Effector CD4-positive, alpha-beta T cell (primary cell): ENCODE data around the gene ABTB2.

Source experiments
- DNase-seq: peaks from one replicate; pipeline ENCODE4 v3.0.0-alpha.2; 2020

The ABTB2 gene

DNA sequence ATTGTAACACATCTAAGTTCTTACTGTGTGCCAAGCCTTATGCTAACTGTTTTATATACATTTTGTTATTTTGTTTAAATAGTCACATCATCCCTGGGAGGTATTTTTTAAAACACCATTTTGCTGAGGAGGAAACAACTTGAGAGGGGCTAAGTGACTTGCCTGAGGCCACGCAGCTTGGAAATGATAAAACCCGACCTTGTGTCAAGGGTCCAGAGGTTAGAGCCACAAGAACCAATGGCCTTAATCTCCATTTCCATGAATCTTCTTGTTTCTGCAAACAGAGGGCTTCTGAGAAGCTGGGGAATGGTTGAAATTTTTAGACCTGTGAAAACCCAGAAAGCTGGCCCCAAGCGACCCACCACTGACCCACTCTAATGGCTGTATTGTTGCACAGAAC lies 16.7 kb downstream of the ABTB2 start:
- no peak for DNase-seq

DNA sequence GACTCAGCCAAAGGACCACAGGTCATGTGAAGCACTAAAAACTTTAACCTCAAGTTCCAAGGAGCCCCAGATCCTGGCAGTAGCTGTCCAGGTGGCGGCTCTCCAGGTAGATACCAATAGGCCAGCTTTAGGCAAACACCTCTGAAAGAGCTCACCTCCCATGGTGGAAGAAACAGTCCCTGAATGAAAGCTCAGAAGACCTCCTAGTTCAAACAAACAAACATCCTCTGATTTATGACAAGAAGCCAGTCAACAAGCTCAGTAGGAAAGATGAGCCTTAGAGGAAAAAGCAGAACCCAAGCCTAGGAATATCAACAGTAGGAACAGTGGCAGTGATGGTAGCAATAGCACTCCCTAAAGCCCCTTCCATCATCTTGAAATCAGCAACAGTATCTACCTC lies 17.2 kb downstream of the ABTB2 start:
- DNase-seq: no peak

- no peak for DNase-seq
These were observed 18.4 kb downstream of the ABTB2 start for GRCh38 chr11:34339149-34340064.

DNA sequence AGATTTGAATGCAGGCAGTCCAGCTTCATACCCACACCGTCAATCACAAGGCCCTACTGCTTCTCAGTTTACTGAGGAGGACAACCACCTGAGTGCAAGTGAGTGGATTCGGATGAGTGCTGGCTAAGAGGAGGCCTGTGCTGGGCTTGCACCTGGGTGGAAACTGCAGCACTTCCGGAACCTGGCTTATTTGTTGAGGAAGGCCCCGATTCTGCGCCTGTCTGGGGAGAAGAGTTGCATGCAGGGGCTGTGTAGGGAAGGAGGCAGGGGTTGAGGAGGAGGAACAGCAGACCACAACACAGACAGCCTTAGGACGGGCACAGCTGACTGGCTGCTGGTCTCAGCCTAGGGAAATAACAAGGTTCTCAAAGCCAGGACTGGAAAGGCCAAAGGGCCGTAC lies 20.8 kb downstream of the ABTB2 start:
- no peak for DNase-seq

- DNase-seq: no peak
These were observed 22.0 kb downstream of the ABTB2 start for GRCh38 chr11:34335801-34336200.

DNA sequence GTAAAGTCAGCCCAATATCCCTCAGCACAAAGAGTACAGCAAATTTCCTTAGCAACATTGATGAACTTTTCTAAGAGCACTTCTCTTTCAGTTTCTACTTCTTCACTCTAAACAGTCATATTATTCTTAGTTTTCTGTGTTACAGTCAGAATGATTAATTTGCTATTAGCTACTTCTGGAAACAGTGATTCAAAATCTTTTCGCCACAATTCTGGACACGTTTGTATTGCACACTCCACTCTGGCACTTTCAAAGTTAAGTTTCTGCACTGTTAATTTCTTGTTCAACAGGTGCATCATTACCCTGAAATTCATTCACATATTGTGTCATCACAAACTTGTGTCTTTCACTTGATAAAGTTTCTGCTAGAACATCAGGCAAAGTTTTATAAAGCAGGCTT lies 22.5 kb downstream of the ABTB2 start:
- DNase-seq: no peak

GRCh38 chr11:34333787-34334186 lies 24.0 kb downstream of the ABTB2 start:
- no peak for DNase-seq

DNA sequence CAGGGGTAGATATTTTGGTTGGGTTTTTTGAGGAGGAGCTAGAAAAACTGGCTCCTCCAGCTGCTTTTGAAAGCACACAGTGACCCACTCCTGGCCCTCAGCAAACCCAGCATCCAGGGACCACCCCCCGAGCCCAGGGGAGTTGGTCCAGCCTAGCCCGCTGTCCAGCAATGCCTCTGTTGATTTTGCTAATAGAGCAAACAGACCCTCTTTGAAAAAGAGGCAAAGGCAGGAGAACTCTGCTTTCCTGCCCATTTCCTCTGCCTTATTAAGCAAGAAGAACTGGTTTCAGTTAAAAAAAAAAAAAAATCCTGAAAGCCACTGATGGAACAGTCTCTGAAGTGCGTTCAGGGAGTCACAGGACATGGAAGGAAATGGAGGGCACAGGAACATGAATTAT lies 25.3 kb downstream of the ABTB2 start:
- DNase-seq: no peak

- DNase-seq: no peak
These were observed 26.1 kb downstream of the ABTB2 start for GRCh38 chr11:34331736-34332135.

- DNase-seq: no peak
These were observed 26.5 kb downstream of the ABTB2 start for GRCh38 chr11:34331329-34331728.

DNA sequence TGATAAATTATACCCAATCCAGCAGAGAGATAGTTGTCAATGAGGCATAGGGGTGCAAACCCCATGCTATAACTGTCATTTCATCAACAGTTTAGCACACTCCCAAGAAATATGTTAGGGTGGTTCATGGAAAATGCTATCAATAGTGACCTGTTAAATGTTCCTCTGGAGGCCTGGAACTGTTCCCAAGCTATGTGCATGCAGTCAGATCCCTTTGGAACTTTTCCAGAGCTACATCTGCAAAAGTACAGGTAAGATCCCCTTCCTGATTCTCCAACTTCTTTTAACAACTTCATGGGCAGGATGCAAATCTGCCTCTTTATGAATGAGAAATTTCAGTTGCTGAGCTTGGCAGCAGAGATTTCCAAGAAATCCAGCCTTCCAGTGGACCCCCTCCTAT lies 27.2 kb downstream of the ABTB2 start:
- no peak for DNase-seq

DNA sequence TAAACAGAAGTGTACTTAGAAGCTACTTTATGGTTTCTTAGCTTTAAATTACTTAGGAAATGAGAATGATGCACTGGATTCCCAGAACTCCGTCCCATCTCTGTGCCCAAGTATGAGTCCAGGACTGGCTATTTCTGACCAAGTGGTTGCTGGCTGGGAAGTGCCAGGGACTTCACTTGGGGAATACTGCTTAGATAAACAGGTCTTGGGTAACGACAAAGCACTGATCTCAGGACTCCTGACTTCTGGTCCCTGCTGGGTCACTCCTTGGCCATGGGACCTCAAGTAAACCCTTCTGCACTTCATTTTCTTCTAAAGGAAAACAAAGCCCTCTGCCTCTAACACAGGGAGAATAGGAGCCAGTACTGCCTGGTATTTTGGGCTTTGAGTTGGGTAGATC lies 27.9 kb downstream of the ABTB2 start:
- no peak for DNase-seq

DNA sequence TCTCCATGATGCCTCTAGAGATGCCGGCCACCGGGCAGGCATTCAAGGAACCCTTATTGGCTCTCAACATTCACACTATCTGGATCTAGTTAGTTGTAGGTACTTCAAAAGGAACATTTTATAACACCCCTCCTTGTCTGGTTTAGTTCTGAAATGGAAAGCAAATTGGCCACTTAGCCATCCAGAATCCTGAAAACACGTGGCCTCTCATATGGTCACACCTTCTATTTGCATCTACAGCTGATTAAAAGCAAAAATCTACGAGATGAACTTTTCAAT lies 29.2 kb downstream of the ABTB2 start:
- no peak for DNase-seq

DNA sequence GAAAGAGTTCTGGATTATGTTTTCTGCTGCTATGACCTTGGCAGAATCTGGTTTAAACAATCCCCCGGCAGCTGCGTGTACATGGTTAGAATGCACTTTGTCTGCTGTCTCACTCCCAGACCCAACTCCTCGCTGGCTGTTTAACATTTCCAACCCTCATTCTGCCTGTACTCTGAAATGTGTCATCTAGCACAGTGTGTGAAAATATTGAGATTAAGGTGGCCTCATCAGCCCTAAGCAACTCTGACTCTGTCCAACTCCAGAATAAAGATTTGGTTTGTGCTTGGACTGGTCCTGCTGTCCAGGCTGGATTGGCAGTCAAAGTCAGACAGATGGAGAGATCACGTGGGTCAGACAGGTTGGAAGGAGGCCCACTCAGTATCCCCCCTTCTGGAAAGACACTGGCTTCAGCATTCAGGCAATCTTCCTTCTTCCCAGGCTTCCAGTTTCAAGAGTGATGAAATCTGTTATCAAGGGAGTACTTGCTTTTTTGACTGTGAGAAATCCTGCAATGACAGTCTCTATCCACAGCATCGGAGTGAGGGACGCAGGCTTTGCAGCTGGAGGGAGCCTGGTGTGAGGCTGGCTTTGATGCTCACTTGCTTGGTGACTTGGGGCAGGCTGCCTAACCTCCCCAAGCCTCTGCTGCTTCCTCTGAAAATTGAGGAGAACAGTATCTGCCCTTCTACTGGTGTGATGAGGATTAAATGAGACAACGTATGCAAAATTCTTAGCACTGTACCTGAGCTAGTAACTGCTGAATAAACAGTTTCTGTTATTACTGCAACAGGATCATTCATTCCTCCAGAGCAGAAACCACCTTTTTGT lies 29.8 kb downstream of the ABTB2 start:
- DNase-seq: no peak

GRCh38 chr11:34324466-34324865 lies 33.3 kb downstream of the ABTB2 start:
- DNase-seq: no peak

GRCh38 chr11:34323601-34324000 lies 34.2 kb downstream of the ABTB2 start:
- no peak for DNase-seq

- DNase-seq: no peak
These were observed 39.4 kb downstream of the ABTB2 start for GRCh38 chr11:34318111-34319037.

DNA sequence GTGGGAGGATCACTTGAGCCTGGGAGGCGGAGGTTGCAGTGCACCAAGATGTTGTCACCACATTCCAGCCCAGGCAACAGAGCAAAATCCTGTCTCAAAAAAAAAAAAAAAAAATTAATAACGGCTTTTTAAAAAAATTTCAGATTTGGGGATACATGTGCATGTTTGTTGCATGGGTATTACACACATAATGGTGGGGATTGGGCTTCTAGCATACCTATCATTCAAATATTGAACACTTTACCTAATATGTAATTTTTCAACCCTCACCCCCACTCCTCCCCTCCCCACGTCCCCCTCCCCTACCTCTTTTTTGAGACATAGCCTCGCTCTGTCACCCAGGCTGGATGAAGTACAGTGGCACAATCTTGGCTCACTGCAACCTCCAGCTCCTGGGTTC lies 40.1 kb downstream of the ABTB2 start:
- no peak for DNase-seq

- DNase-seq: no peak
These were observed 40.8 kb downstream of the ABTB2 start for GRCh38 chr11:34317036-34317360.

DNA sequence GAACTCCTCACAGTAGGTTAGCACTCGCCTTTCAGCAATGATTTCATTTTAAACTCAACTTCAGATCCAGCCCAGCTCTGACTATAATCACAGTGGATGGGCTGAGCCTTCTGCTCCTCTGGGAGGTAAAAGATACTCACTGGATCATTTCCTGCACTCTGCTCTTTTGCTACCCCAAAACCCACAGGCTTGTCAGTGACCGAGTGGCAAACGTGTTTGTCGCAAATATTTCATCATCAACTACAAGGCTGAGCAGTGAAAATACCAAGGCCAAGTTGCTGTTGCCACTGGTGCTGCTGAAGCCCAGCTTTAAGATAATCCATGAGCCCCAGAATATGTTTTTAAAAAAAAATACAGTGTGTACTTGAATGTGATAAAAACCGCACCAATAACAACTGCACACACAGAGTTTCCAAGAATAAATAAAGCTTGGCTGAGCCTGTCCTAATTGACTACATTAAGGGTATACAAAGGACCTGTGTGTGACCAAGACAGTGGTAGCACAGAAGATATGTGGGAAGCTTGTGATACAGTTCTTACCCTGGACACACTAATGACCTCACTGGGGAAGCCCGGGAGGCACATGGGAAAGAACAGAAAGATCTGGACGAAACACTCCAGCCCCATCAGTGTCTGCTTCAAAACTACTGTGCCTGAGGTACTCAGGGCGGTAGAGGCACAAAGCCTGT lies 41.3 kb downstream of the ABTB2 start:
- no peak for DNase-seq

DNA sequence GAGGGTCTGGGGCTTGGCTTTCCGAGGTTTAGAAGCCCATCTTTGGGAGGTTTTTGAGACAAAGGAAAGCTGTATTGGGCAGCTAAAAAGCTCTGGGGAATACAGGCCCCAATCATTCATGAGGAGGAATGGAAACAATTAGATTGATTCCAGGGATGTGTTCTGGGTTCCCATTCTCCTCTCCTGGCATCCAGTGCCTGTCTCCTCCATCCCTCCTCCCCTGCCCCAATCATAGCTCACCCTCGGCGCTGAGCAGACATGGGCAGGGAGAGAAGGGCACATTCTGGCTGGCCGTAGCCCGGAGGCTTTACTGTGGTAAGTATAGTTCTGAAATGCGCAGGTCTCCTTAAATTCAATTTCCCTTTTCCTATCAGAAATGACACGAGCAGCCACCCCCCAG lies 42.4 kb downstream of the ABTB2 start:
- no peak for DNase-seq

DNA sequence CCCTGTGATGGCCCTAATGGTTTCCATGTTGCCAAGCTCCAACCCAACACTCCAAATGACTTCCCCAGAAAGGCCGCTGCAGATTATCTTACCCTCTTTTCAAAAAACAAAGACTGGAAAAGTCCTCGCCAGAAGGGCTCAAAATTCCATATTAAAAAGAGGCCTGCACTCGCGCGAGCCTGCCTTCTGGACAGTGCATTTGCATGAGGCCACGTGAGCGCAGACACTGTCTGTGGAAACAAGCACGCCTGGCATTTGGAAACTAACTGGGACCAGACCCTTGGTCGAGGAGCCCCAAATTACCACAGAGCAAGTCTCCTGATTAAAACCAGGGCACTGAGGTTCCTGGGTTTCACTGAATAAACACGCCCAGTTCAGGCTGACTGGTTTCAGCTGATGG lies 42.9 kb downstream of the ABTB2 start:
- no peak for DNase-seq

DNA sequence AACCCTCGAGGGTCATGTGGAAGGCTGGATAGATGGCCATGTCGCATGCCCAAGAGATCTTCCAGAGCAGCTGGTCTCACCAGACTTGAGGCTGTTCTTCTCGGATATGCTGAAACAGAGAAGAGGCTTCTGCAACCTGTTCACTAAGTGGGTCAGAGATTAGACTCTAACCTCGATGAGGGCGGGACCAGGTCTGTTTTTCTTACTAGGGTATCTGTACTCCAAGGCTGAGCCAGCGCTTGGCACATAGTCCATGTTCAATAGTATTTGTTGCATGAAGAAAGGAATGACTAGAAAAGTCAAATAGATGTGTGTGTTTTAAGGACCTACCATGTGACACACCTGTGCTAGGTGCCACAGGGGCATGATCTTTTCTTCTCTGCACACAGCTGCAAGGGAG lies 43.6 kb downstream of the ABTB2 start:
- no peak for DNase-seq
